ENCODE data around the gene NPW.

GRCh38 chr16:1984347-1985225 lies 35.0 kb upstream of the NPW start:
- no peak for TF ChIP-seq CTCF (IDR thresholded peaks at IDR 0.05 in 4 of 5, conservative IDR thresholded peaks at IDR 0.05 in 1 of 5)
- no peak for TF ChIP-seq POLR2A (IDR thresholded peaks at IDR 0.05)

Data from gastrocnemius medialis (tissue), 4 donors.